Fibroblast of lung (primary cell): ENCODE measurements around the gene AKAP13.

Experiments used
- EZH2 ChIP-seq: IDR thresholded peaks from 2 replicates; pipeline ENCODE4 v1.5.1; 2012; ENCODE audit warnings: low read length, control low read depth, mild to moderate bottlenecking; ENCODE audit errors: missing control alignments
- TF ChIP-seq, protein P1 (sequence below), 2 donors: IDR thresholded peaks in 1 of 2; conservative IDR thresholded peaks in 1 of 2; 1 replicate in 1 of 2; 2 replicates in 1 of 2; pipeline ENCODE4 v1.5.1; 2011 to 2012; ENCODE audit warnings: low read length in 2 of 2, control low read depth in 1 of 2, inconsistent platforms in 1 of 2, low read depth in 1 of 2, mild to moderate bottlenecking in 1 of 2

DNA sequence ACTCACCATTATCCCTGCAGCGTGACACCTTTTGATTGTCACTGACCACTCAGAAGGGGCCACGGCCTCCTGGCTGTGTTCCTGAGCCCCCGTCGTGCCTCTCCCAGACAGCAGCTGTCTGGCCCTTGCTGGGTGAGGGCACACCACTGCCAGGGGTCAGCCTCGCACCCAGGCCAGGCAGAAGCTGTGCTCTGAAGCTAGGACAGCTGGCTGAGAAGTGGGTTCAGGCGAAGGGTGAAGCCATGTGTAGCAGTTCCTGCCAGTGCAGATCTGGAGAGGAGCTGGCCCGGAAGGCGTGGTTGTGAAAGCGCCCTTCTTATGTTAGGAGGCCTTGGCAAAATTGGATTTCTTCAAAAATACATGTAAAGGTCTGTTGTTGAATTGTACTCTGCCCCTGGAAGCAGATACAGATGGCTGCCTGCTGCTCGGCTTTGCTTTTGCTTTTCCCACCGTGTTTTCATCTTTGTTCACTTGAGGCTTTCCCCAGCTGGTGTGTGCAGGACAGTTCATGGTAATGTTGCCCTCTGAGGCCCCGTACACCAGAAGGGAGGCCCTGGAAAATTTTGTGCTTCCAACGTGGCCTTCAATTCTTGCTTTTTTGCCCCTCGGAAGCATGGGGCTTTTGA lies 365.2 kb downstream of the AKAP13 start:
- no peak for TF ChIP-seq EZH2
- TF ChIP-seq, protein P1, sequence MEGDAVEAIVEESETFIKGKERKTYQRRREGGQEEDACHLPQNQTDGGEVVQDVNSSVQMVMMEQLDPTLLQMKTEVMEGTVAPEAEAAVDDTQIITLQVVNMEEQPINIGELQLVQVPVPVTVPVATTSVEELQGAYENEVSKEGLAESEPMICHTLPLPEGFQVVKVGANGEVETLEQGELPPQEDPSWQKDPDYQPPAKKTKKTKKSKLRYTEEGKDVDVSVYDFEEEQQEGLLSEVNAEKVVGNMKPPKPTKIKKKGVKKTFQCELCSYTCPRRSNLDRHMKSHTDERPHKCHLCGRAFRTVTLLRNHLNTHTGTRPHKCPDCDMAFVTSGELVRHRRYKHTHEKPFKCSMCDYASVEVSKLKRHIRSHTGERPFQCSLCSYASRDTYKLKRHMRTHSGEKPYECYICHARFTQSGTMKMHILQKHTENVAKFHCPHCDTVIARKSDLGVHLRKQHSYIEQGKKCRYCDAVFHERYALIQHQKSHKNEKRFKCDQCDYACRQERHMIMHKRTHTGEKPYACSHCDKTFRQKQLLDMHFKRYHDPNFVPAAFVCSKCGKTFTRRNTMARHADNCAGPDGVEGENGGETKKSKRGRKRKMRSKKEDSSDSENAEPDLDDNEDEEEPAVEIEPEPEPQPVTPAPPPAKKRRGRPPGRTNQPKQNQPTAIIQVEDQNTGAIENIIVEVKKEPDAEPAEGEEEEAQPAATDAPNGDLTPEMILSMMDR (conservative IDR thresholded peaks at IDR 0.05 in 1 of 2, IDR thresholded peaks at IDR 0.05 in 1 of 2; ENCODE audit: low read depth in 1 of 2, low read length in 2 of 2) = no peak
